Measurements from ENCODE around the gene C1orf115.
"Not testable (repeated sequence)": the region's sequence is repeated elsewhere in the genome, so short reads cannot be mapped to it uniquely, and the experiment has no call there.

- not testable (repeated sequence) for TF ChIP-seq EZH2 (IDR thresholded peaks at IDR 0.05; ENCODE audit: borderline replicate concordance, low read length)
- TF ChIP-seq, protein P1, sequence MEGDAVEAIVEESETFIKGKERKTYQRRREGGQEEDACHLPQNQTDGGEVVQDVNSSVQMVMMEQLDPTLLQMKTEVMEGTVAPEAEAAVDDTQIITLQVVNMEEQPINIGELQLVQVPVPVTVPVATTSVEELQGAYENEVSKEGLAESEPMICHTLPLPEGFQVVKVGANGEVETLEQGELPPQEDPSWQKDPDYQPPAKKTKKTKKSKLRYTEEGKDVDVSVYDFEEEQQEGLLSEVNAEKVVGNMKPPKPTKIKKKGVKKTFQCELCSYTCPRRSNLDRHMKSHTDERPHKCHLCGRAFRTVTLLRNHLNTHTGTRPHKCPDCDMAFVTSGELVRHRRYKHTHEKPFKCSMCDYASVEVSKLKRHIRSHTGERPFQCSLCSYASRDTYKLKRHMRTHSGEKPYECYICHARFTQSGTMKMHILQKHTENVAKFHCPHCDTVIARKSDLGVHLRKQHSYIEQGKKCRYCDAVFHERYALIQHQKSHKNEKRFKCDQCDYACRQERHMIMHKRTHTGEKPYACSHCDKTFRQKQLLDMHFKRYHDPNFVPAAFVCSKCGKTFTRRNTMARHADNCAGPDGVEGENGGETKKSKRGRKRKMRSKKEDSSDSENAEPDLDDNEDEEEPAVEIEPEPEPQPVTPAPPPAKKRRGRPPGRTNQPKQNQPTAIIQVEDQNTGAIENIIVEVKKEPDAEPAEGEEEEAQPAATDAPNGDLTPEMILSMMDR (conservative IDR thresholded peaks at IDR 0.05 in 1 of 2, IDR thresholded peaks at IDR 0.05 in 1 of 2; ENCODE audit: extremely low read depth in 1 of 2, insufficient read depth in 1 of 2, low read depth in 1 of 2, low read length in 2 of 2): not testable (repeated sequence)
These were observed 46.1 kb downstream of the C1orf115 start for GRCh38 chr1:220736283-220736682.
